ENCODE measurements around the gene TNNI3.
"Not testable (repeated sequence)": the region's sequence is repeated elsewhere in the genome, so short reads cannot be mapped to it uniquely, and the experiment has no call there.

Gene TNNI3

GRCh38 chr19:55111238-55111831 lies 46.2 kb downstream of the TNNI3 start:
- FAIRE-seq, result no peak

- no peak for FAIRE-seq
Observed at GRCh38 chr19:55109527-55110291, 47.8 kb downstream of the TNNI3 start.

- FAIRE-seq, result not testable (repeated sequence)
Observed at GRCh38 chr19:55107252-55107651, 50.3 kb downstream of the TNNI3 start.

- no peak for FAIRE-seq
Observed at GRCh38 chr19:55106591-55106990, 50.9 kb downstream of the TNNI3 start.

GRCh38 chr19:55105237-55105636 lies 52.3 kb downstream of the TNNI3 start:
- FAIRE-seq, result no peak

GRCh38 chr19:55103190-55103589 lies 54.3 kb downstream of the TNNI3 start:
- no peak for FAIRE-seq
